Suprapubic skin (tissue), 4 donors: Measurements from ENCODE around the gene SND1. TPM values are rescaled to one million over a fixed set of nuclear protein-coding genes. Genes with fewer than 3 reads are reported as not detected.

Source experiments
- DNase-seq, 2 donors: peaks; one replicate each; pipeline ENCODE4 v3.0.0-alpha.2; 2019; ENCODE audit warnings: low spot score in 2 of 2
- H3K27ac ChIP-seq: fragments of 200-600 bp; sonication (generic); one replicate; pipeline ENCODE4 v1.5.1; 2019
- H3K27me3 ChIP-seq: fragments of 200-600 bp; sonication (generic); one replicate; pipeline ENCODE4 v1.5.1; 2019
- H3K36me3 ChIP-seq: fragments of 200-600 bp; sonication (generic); one replicate; pipeline ENCODE4 v1.5.1; 2019
- H3K4me1 ChIP-seq: fragments of 200-600 bp; sonication (generic); one replicate; pipeline ENCODE4 v1.5.1; 2019
- H3K4me3 ChIP-seq: fragments of 200-600 bp; sonication (generic); one replicate; pipeline ENCODE4 v1.5.1; 2019; ENCODE audit warnings: mild to moderate bottlenecking
- H3K9me3 ChIP-seq: fragments of 200-600 bp; sonication (generic); one replicate; pipeline ENCODE4 v1.5.1; 2019
- CTCF ChIP-seq, 2 donors: fragments of 200-600 bp in 1 of 2; fragments of 450-650 bp in 1 of 2; sonication (generic) in 1 of 2; IDR thresholded peaks; one replicate each; pipeline ENCODE4 v1.5.1; 2016 to 2019; ENCODE audit warnings: antibody characterized with exemption in 2 of 2, mild to moderate bottlenecking in 1 of 2, moderate library complexity in 1 of 2
- EP300 ChIP-seq: sonication (generic); formaldehyde crosslinking; IDR thresholded peaks from one replicate; pipeline ENCODE4 v1.6.1; 2017; ENCODE audit warnings: antibody characterized with exemption
- POLR2A ChIP-seq, 2 donors: fragments of 450-650 bp; IDR thresholded peaks; one replicate each; pipeline ENCODE4 v1.6.1; 2017; ENCODE audit warnings: antibody characterized with exemption in 2 of 2, mild to moderate bottlenecking in 2 of 2, moderate library complexity in 2 of 2
- POLR2AphosphoS5 ChIP-seq, 3 donors: sonication (generic); formaldehyde crosslinking; IDR thresholded peaks; one replicate each; pipeline ENCODE4 v1.6.1; 2017; ENCODE audit warnings: antibody characterized with exemption in 3 of 3
- WGBS: methylation state at CpG from one replicate; pipeline ENCODE4 v1.1.5; 2018; 5-methylcytosine and 5-hydroxymethylcytosine counted together
- total RNA-seq, 4 donors: library from RNA; depleted of rRNA; stranded (reverse); fragments of >200 nt; gene quantifications; one replicate each; pipeline ENCODE4 v1.1.0, GENCODE V29; 2016

Gene SND1
- total RNA-seq, 4 donors from 2014 or later: 72.2 to 99.8 (median 77.2) TPM

GRCh38 chr7:128006550-128007302 lies 354.7 kb downstream of the SND1 start:
- TF ChIP-seq POLR2A (IDR thresholded peaks at IDR 0.05): no peak
- no peak for TF ChIP-seq POLR2AphosphoS5 (IDR thresholded peaks at IDR 0.05)
- TF ChIP-seq EP300: no peak
- no peak for TF ChIP-seq CTCF (IDR thresholded peaks at IDR 0.05)
- Histone ChIP-seq H3K27me3 (no peaks in the 10 kb centered on the region), H3K4me3 (no peak overlapping the region), H3K9me3 (no peaks in the 10 kb centered on the region), H3K4me1 (no peaks in the 10 kb centered on the region), H3K36me3 (no peaks in the 10 kb centered on the region), H3K27ac (no peak overlapping the region)
- no peak for DNase-seq
- WGBS: 92% methylated on average over 8 of the region's 8 CpGs

DNA sequence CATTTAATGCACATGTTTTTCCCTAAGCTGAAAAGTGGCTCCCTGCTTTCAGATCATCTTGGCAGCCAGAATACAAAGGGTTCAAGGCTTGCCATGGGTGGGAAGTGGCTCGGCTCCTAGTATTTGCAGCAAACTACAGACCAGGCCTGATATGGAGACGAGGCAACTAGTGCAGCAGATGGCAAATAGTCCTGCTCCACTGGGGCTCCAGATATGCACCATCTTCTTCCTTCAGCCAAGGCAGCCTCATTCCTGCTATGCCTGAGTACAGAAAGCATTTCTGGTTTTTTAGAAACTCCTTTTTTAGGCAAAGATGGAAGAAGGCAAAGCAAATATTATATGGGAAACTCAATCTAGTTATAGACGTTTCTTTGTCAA lies 355.3 kb downstream of the SND1 start:
- Histone ChIP-seq H3K9me3 (no peaks in the 10 kb centered on the region), H3K4me3 (no peak overlapping the region), H3K27me3 (no peaks in the 10 kb centered on the region), H3K27ac (no peak overlapping the region), H3K36me3 (peaks cover 2% of the 10 kb centered on the region), H3K4me1 (no peaks in the 10 kb centered on the region)
- TF ChIP-seq EP300 (no peak), CTCF (IDR thresholded peaks at IDR 0.05) (no peak), POLR2A (IDR thresholded peaks at IDR 0.05) (no peak), POLR2AphosphoS5 (IDR thresholded peaks at IDR 0.05) (no peak)
- DNase-seq: no peak
- 96% methylated on average over 3 of the region's 3 CpGs for whole genome bisulfite sequencing

- no peak overlapping the region for H3K27ac ChIP-seq
- no peaks in the 10 kb centered on the region for H3K27me3 ChIP-seq
- H3K4me1 ChIP-seq: no peaks in the 10 kb centered on the region
- H3K4me3 ChIP-seq: no peak overlapping the region
- H3K36me3 ChIP-seq: peaks cover 6% of the 10 kb centered on the region
- no peaks in the 10 kb centered on the region for H3K9me3 ChIP-seq
- TF ChIP-seq POLR2A (IDR thresholded peaks at IDR 0.05) (no peak), CTCF (IDR thresholded peaks at IDR 0.05) (no peak), POLR2AphosphoS5 (IDR thresholded peaks at IDR 0.05) (no peak), EP300 (no peak)
- 90% methylated on average over 5 of the region's 5 CpGs for WGBS
- no peak for DNase-seq
Measured at GRCh38 chr7:128008141-128008540, 356.1 kb downstream of the SND1 start.

DNA sequence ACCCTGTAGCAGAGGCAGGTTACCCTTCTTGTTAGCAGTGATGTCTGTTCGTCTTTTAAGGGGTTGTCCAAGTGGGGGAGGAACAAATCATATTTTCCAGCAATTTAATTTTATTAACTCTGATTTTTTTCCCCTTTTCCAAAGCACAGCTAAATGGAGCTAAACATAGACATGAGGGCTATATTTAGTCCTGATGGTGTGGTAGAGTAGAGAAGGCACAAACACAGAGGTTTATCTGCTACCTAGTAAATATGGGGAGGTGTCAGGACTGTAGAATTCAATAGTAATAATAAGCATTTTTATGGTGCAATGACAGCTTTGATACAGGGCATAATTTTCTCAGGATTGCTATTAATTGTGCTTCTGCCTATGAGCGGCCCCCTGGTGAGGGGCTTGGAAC lies 356.8 kb downstream of the SND1 start:
- Histone ChIP-seq H3K36me3 (peaks cover 6% of the 10 kb centered on the region), H3K27ac (no peak overlapping the region), H3K9me3 (no peaks in the 10 kb centered on the region), H3K4me1 (no peaks in the 10 kb centered on the region), H3K27me3 (no peaks in the 10 kb centered on the region), H3K4me3 (no peak overlapping the region)
- TF ChIP-seq EP300 (no peak), CTCF (IDR thresholded peaks at IDR 0.05) (no peak), POLR2A (IDR thresholded peaks at IDR 0.05) (no peak), POLR2AphosphoS5 (IDR thresholded peaks at IDR 0.05) (no peak)
- DNase-seq: no peak
- WGBS: 94% methylated on average over 2 of the region's 2 CpGs

DNA sequence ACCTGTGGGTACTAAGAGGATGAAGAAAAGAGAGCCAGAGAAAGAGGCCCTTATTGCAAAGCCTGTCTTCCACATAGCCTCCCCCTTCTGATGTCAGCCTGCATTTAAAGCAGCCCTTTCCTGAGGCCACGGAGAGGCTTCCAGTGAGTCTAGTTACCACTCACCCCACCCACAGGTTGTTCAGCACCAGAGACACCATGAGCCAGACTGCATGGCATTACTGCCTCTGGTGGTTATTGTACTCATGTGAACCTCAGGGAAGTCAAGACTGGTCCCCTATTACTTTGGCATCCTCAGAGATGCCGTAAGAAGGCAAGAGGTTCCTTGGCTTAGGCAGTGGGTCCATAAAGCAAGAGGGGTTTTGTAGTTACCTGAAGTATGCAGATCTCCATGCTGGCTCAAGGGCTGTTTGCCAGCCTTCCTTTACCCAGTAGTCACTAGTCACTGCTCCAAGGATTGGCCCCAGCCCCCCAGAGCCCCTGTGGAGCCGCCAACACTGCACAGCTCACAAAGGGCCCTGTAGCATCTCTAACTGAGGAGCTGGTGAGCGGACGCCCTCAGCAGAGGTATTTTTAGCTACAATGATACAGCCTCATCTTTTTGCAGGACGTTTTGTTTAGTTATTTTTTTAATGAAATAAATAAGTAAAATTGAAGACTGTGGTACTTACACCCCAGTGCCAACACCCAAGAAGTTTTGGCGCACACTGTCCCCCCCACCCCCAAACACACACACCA lies 358.6 kb downstream of the SND1 start:
- Histone ChIP-seq H3K27ac (no peak overlapping the region), H3K27me3 (no peaks in the 10 kb centered on the region), H3K4me3 (no peak overlapping the region), H3K36me3 (peaks cover 6% of the 10 kb centered on the region), H3K9me3 (no peaks in the 10 kb centered on the region), H3K4me1 (no peaks in the 10 kb centered on the region)
- no peak for DNase-seq
- TF ChIP-seq EP300: no peak
- 78% methylated on average over 7 of the region's 7 CpGs for WGBS
